Upper lobe of left lung (tissue), 6 donors: ENCODE results near the gene C9orf72. TPM values are rescaled to one million over a fixed set of nuclear protein-coding genes. Genes with fewer than 3 reads are reported as not detected.

Experiments used
- ATAC-seq, 2 donors: fragments of 200-7000 bp; cut with Tn5 transposase; one replicate each; pipeline ENCODE4 v1.9.1; 2022; ENCODE audit warnings: mild to moderate bottlenecking in 2 of 2, moderate library complexity in 2 of 2; ENCODE audit not compliant: low FRiP score in 2 of 2
- DNase-seq, 2 donors: peaks; one replicate each; pipeline ENCODE4 v3.0.0-alpha.2; 2019 to 2020
- H3K27ac ChIP-seq, 4 donors: fragments of 200-600 bp; sonication (generic); one replicate each; pipeline ENCODE4 v1.5.1; 2016 to 2019
- H3K27me3 ChIP-seq, 4 donors: fragments of 200-600 bp; sonication (generic); one replicate each; pipeline ENCODE4 v1.5.1; 2017 to 2019
- H3K36me3 ChIP-seq, 4 donors: fragments of 200-600 bp; sonication (generic); one replicate each; pipeline ENCODE4 v1.5.1; 2016 to 2019
- H3K4me1 ChIP-seq, 4 donors: fragments of 200-600 bp; sonication (generic); one replicate each; pipeline ENCODE4 v1.5.1; 2018 to 2019
- H3K4me3 ChIP-seq, 4 donors: fragments of 200-600 bp; sonication (generic); one replicate each; pipeline ENCODE4 v1.5.1; 2017 to 2019; ENCODE audit warnings: mild to moderate bottlenecking in 2 of 4, moderate library complexity in 1 of 4
- H3K9me3 ChIP-seq, 4 donors: fragments of 200-600 bp; sonication (generic); one replicate each; pipeline ENCODE4 v1.5.1; 2018 to 2019
- EP300 ChIP-seq, 4 donors: sonication (generic); formaldehyde crosslinking; IDR thresholded peaks; one replicate each; pipeline ENCODE4 v1.5.1; 2017; ENCODE audit warnings: antibody characterized with exemption in 4 of 4, control low read depth in 2 of 4
- POLR2A ChIP-seq, 4 donors: fragments of 450-650 bp; IDR thresholded peaks; one replicate each; pipeline ENCODE4 v1.5.1; 2016 to 2017; ENCODE audit warnings: antibody characterized with exemption in 4 of 4, mild to moderate bottlenecking in 2 of 4
- POLR2AphosphoS5 ChIP-seq, 2 donors: sonication (generic); formaldehyde crosslinking; IDR thresholded peaks; one replicate each; pipeline ENCODE4 v1.5.1; 2017; ENCODE audit warnings: antibody characterized with exemption in 2 of 2
- WGBS, 2 donors: methylation state at CpG; one replicate each; pipeline ENCODE4 v1.1.5; 2017 to 2018; 5-methylcytosine and 5-hydroxymethylcytosine counted together
- total RNA-seq, 6 donors: library from RNA; depleted of rRNA in 4 of 6; stranded (reverse); fragments of >200 nt in 4 of 6; gene quantifications; one replicate each; pipeline versions ENCODE4 v1.1.0 to v1.2.1, GENCODE V29; 2016 to 2021
- TF ChIP-seq, protein P1 (sequence below), 6 experiments: fragments of 450-650 bp in 4 of 6; fragments of 200-600 bp in 2 of 6; sonication (generic) in 2 of 6; IDR thresholded peaks; one replicate each; pipeline ENCODE4 v1.5.1; 2016 to 2019; ENCODE audit warnings: antibody characterized with exemption in 6 of 6
- donor health status: DM: no; HTN: no; CAD: no; lungs with moderate emphysema.
- donor health status: DM: no; HTN: yes; CAD: no; lungs with severe emphysema.

The C9orf72 gene
- total RNA-seq, 6 donors from 2014 or later = 16.9 to 57.8 (median 24.9) TPM

DNA sequence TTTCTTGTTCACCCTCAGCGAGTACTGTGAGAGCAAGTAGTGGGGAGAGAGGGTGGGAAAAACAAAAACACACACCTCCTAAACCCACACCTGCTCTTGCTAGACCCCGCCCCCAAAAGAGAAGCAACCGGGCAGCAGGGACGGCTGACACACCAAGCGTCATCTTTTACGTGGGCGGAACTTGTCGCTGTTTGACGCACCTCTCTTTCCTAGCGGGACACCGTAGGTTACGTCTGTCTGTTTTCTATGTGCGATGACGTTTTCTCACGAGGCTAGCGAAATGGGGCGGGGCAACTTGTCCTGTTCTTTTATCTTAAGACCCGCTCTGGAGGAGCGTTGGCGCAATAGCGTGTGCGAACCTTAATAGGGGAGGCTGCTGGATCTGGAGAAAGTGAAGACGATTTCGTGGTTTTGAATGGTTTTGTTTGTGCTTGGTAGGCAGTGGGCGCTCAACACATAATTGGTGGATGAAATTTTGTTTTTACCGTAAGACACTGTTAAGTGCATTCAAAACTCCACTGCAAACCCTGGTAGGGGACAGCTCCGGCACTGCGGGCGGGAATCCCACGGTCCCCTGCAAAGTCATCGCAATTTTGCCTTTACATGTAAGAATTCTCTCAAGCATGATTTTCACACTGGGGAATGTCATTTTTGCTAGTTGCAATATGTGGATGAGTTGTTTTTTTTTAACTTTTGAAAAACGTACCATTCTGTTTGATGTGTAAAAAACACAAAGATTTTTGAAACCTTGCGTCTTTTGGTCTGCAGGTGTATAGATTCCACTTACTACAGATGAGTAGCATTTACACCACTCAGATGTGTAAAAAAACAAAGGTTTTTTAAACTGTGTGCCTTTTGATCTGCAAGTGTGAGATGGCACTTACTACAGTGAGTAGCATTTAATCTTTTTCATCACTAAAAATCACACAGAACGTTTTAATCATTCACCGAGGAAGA, 631 bp upstream of the C9orf72 start:
- 2% methylated on average over 35 of the region's 35 CpGs for WGBS, 2 donors
- peaks cover 0 to 32% (median 14%) of the 10 kb centered on the region in 4 donors for H3K4me1 ChIP-seq
- ATAC-seq (peak; percentile 92 to 95), DNase-seq (peak; percentile 48 to 98)
- peaks cover 0 to 4% (median 1%) of the 10 kb centered on the region in 4 donors for H3K9me3 ChIP-seq
- H3K36me3 ChIP-seq = no peaks in the 10 kb centered on the region
- no peaks in the 10 kb centered on the region for H3K27me3 ChIP-seq
- H3K27ac ChIP-seq = peak overlapping the region; percentile 96 to 99 (median 98)
- H3K4me3 ChIP-seq = peak overlapping the region; percentile 36 to 81 (median 68)
- TF ChIP-seq POLR2AphosphoS5 (IDR thresholded peaks at IDR 0.05) (peak; percentile 97 to 98), POLR2A (IDR thresholded peaks at IDR 0.05) (peak in 3 of 4 donors; percentile 70 to 79 (median 77)), EP300 (IDR thresholded peaks at IDR 0.05) (peak in 3 of 4 donors; percentile 87 to 99 (median 89))
- TF ChIP-seq, protein P1, sequence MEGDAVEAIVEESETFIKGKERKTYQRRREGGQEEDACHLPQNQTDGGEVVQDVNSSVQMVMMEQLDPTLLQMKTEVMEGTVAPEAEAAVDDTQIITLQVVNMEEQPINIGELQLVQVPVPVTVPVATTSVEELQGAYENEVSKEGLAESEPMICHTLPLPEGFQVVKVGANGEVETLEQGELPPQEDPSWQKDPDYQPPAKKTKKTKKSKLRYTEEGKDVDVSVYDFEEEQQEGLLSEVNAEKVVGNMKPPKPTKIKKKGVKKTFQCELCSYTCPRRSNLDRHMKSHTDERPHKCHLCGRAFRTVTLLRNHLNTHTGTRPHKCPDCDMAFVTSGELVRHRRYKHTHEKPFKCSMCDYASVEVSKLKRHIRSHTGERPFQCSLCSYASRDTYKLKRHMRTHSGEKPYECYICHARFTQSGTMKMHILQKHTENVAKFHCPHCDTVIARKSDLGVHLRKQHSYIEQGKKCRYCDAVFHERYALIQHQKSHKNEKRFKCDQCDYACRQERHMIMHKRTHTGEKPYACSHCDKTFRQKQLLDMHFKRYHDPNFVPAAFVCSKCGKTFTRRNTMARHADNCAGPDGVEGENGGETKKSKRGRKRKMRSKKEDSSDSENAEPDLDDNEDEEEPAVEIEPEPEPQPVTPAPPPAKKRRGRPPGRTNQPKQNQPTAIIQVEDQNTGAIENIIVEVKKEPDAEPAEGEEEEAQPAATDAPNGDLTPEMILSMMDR (IDR thresholded peaks at IDR 0.05) = peak in 2 of 6 experiments; percentile 12 to 28

DNA sequence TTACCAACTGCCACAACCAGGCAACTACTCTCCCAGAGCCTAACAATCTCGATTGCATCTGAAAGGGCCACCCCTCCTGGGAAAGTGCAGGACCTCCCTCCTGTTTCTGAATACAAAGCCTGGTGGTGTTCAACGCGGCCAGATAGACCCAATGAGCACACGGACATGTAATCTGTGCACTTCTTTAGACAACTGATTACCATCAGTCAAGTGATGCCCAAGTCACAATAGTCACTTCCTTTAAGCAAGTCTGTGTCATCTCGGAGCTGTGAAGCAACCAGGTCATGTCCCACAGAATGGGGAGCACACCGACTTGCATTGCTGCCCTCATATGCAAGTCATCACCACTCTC, 739 bp downstream of the C9orf72 start:
- DNase-seq = peak in 1 of 2 donors; percentile 85

DNA sequence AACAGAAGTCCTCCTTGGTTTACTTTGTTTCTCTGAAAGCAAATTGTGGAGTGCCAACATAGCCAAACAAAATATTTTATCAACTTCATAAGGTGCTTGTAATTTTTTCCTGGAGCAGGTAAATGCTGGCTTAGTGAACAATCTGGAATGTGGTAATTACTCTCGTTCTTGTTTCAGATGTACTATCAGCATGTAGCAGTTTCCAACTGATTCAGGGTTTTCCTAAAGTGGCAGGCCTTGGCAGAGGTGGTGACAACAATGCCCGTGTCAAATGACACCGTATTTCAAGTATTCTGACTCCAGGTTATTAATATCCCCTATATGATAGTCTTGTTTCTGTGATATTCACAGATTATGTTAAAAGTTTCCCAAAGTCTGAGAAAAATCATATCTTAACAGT, 1.2 kb downstream of the C9orf72 start:
- H3K36me3 ChIP-seq = no peaks in the 10 kb centered on the region
- peak overlapping the region; percentile 96 to 99 (median 98) for H3K27ac ChIP-seq
- TF ChIP-seq POLR2AphosphoS5 (IDR thresholded peaks at IDR 0.05) (no peak), EP300 (IDR thresholded peaks at IDR 0.05) (no peak), POLR2A (IDR thresholded peaks at IDR 0.05) (no peak)
- TF ChIP-seq, protein P1 (IDR thresholded peaks at IDR 0.05) = no peak
- no peaks in the 10 kb centered on the region for H3K27me3 ChIP-seq
- peak overlapping the region in 3 of 4 donors; percentile 60 to 81 (median 77) for H3K4me3 ChIP-seq
- no peaks in the 10 kb centered on the region for H3K9me3 ChIP-seq
- H3K4me1 ChIP-seq = peaks cover 0 to 32% (median 14%) of the 10 kb centered on the region in 4 donors
- 39 to 47% methylated on average over 3 of the region's 3 CpGs for WGBS, 2 donors
- no peak for DNase-seq
- ATAC-seq = no peak

More for the DNA sequence above, 739 bp downstream of the C9orf72 start:
- Histone ChIP-seq H3K4me3 (peak overlapping the region; percentile 60 to 81 (median 78)), H3K27me3 (no peaks in the 10 kb centered on the region), H3K27ac (peak overlapping the region; percentile 96 to 99 (median 98)), H3K9me3 (no peaks in the 10 kb centered on the region), H3K36me3 (no peaks in the 10 kb centered on the region), H3K4me1 (peaks cover 0 to 32% (median 14%) of the 10 kb centered on the region in 4 donors)
- peak; percentile 65 to 74 for ATAC-seq
- peak; percentile 89 to 92 for TF ChIP-seq POLR2AphosphoS5 (IDR thresholded peaks at IDR 0.05)
- TF ChIP-seq, protein P1 (IDR thresholded peaks at IDR 0.05) = no peak
- TF ChIP-seq POLR2A (IDR thresholded peaks at IDR 0.05) = peak in 2 of 4 donors; percentile 4 to 63
- peak in 2 of 4 donors; percentile 46 to 78 for TF ChIP-seq EP300 (IDR thresholded peaks at IDR 0.05)
- WGBS, 2 donors = 0 to 1% methylated on average over 4 to 6 of the region's 6 CpGs

DNA sequence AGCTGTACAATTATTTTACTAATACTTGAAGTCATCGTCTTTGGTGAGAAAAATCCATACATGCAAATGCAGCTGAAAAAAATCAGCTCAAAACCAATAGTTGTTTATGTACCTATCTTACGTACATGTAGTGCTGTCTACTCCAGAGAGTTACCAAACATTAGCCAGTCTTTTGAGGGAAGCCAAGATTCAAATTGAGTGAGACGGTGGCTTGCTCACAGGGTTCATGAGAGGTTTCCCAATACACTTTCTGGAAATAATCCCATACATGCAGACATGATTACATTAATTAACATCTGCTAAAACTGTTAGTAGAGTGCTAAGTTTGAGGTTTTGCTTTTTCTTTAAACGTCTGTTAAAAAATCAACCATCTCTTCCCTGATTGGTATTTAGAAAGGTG, 2.3 kb downstream of the C9orf72 start:
- Histone ChIP-seq H3K27me3 (no peaks in the 10 kb centered on the region), H3K9me3 (no peaks in the 10 kb centered on the region), H3K4me3 (no peak overlapping the region), H3K27ac (peak overlapping the region in 2 of 4 donors; percentile 96 to 99), H3K36me3 (peaks cover 0 to 7% (median 2%) of the 10 kb centered on the region in 4 donors), H3K4me1 (peaks cover 0 to 32% (median 14%) of the 10 kb centered on the region in 4 donors)
- WGBS, 2 donors = 76 to 85% methylated on average over 4 of the region's 4 CpGs
- TF ChIP-seq POLR2AphosphoS5 (IDR thresholded peaks at IDR 0.05) = no peak
- TF ChIP-seq POLR2A (IDR thresholded peaks at IDR 0.05) = peak in 1 of 4 donors; percentile 40
- TF ChIP-seq EP300 (IDR thresholded peaks at IDR 0.05) = no peak
- TF ChIP-seq, protein P1 (IDR thresholded peaks at IDR 0.05) = no peak
- DNase-seq (no peak), ATAC-seq (no peak)
